Adipose tissue (tissue), 3 donors: Measurements from ENCODE around the gene RCBTB1. TPM values are rescaled to one million over a fixed set of nuclear protein-coding genes. Genes with fewer than 3 reads are reported as not detected.
"Not testable (repeated sequence)": the region's sequence is repeated elsewhere in the genome, so short reads cannot be mapped to it uniquely, and the experiment has no call there.

Experiments
- H3K27ac ChIP-seq: one replicate; pipeline ENCODE4 v1.5.1; 2013; ENCODE audit warnings: low read depth, low read length
- WGBS, 3 donors: extraction: QIAGEN DNeasy Blood & Tissue Kit; methylation state at CpG; one replicate each; pipeline ENCODE4 v1.1.7; 2013; 5-methylcytosine and 5-hydroxymethylcytosine counted together
- polyA plus RNA-seq, 3 donors: library from polyadenylated mRNA; stranded (reverse); fragments of 200-250 nt; gene quantifications; one replicate each; pipeline ENCODE4 v1.2.3, GENCODE V29; 2013
- donor health status: healthy with polysubstance abuse.
- donor health status: Bipolar disorder and iron deficiency.
- donor health status: healthy.

Gene RCBTB1
- polyA plus RNA-seq, 3 donors, result 4.9 to 9.1 (median 6.4) TPM

DNA sequence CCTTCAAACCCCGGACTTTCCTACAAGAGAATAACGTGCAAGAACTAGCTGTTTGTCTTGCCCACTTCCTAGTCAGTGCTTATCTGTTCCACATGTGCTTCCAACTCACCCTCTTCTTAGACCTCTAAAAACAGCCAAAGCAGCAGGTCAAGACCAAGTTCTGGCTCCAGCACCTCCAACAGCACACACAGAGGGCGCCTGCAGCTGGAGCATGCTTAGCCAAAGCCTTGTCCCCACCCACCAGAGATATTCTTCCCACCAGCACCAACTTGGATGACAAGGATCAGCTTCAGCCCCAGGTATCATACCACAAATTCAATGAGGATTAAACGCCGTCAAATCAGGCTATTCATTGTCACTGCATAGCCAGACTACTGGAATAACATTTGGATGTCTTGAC is 17.9 kb downstream of the RCBTB1 start:
- no peak overlapping the region for H3K27ac ChIP-seq
- WGBS, 3 donors, result 79 to 80% (median 79%) methylated on average over 5 of the region's 5 CpGs

DNA sequence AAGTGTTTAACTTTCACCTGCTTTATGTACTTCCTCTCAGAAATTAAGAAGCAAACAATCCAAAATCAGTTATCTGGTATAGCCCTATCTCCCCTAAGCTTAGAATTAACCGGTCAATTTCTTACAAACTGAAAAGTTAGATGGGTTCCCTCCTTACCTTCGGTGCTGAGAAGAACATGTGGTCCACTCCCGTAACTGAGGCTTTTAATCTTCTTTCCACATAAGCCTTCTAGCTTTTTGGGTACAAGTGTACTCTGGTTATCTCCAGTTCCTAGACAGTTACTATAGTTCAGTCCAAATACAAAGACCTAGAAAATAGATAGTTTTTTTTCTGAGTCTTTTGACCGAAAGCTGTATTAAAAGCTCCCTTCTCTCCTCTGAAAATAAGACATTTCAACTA is 18.9 kb downstream of the RCBTB1 start:
- no peak overlapping the region for H3K27ac ChIP-seq
- WGBS, 3 donors, result 89 to 100% (median 97%) methylated on average over 4 of the region's 4 CpGs

DNA sequence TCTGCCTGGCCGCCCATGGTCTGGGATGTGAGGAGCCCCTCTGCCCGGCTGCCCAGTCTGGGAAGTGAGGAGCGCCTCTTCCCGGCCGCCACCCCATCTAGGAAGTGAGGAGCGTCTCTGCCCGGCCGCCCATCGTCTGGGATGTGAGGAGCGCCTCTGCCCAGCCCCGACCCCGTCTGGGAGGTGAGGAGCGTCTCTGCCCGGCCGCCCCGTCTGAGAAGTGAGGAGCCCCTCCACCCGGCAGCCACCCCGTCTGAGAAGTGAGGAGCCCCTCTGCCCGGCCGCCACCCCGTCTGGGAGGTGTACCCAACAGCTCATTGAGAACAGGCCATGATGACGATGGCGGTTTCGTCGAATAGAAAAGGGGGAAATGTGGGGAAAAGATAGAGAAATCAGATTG is 19.9 kb downstream of the RCBTB1 start:
- H3K27ac ChIP-seq, result not testable (repeated sequence)
- 97 to 100% (median 98%) methylated on average over 1 to 22 of the region's 25 CpGs for WGBS, 3 donors

- WGBS, 3 donors, result 57 to 84% (median 73%) methylated on average over 5 of the region's 5 CpGs
These were observed 21.8 kb downstream of the RCBTB1 start for GRCh38 chr13:49563516-49563915.

GRCh38 chr13:49561062-49561410 is 24.3 kb downstream of the RCBTB1 start:
- no peak overlapping the region for H3K27ac ChIP-seq
- WGBS, 3 donors, result 18 to 68% (median 66%) methylated on average over 3 of the region's 3 CpGs

More at GRCh38 chr13:49563516-49563915, 21.8 kb downstream of the RCBTB1 start:
- H3K27ac ChIP-seq, result no peak overlapping the region

GRCh38 chr13:49560270-49561061 is 24.9 kb downstream of the RCBTB1 start:
- 22 to 65% (median 57%) methylated on average over 10 of the region's 10 CpGs for WGBS, 3 donors
- no peak overlapping the region for H3K27ac ChIP-seq

DNA sequence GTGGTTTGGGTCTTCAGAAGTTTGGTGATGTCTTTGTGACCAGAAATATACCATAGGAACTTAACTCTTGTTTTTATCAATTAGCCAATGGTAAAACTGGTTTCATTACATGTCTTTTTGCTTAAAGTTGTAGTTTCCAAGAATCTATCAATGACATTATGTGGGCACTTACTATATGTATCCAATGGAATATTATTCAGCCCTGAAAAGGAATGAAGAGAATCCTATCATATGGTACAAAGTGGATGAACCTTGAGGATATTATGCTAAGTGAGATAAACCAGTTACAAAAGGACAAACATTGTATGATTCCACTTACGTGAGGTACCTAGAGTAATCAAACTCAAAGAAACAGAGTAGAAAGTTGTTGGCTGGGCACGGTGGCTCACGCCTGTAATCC is 26.4 kb downstream of the RCBTB1 start:
- no peak overlapping the region for H3K27ac ChIP-seq
- 99 to 100% (median 100%) methylated on average over 3 of the region's 3 CpGs for WGBS, 3 donors

GRCh38 chr13:49554387-49554786 is 31.0 kb downstream of the RCBTB1 start:
- no peak overlapping the region for H3K27ac ChIP-seq
- 83 to 91% (median 90%) methylated on average over 11 of the region's 11 CpGs for WGBS, 3 donors

DNA sequence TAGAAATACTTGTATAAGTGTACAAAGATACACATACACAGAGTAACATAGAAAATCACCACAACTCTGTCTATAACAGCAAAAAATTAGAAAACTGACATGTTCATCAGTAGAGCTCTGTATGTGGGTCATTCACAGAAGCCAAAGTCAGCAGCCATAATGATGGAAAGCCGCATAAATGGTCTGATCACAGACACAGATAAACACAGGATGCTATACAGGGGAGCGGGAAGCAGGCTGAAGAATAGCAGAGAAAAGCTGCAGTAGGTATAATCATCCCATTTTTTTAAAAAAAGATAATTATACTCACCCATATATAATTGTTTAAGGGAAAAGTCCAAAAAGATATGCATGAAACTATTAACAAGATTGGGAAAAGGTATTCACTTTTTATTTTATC is 31.5 kb downstream of the RCBTB1 start:
- no peak overlapping the region for H3K27ac ChIP-seq
- 91 to 100% (median 98%) methylated on average over 2 of the region's 2 CpGs for WGBS, 3 donors

- 54 to 84% (median 69%) methylated on average over 10 of the region's 10 CpGs for WGBS, 3 donors
- no peak overlapping the region for H3K27ac ChIP-seq
These were observed 34.3 kb downstream of the RCBTB1 start for GRCh38 chr13:49550942-49551644.

- H3K27ac ChIP-seq, result no peak overlapping the region
- 76 to 87% (median 86%) methylated on average over 15 of the region's 15 CpGs for WGBS, 3 donors
These were observed 36.1 kb downstream of the RCBTB1 start for GRCh38 chr13:49549289-49549688.

DNA sequence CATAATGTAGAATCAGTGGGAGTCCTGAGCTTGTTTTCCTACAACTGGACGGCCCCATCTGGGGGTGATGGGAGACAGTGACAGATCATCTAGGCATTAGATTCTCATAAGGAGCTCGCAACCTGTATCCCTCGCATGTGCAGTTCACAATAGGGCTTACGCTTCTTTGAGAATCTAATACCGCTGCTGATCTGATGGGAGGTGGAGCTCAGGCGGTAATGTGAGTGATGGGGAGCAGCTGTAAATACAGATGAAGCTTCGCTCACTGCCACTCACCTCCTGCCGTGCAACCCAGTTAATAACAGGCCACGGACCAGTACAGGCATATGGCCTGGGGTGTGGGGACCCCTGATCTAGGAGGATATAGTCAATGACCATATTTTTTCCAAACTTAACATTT is 38.8 kb downstream of the RCBTB1 start:
- WGBS, 3 donors, result 90 to 97% (median 96%) methylated on average over 9 of the region's 9 CpGs
- no peak overlapping the region for H3K27ac ChIP-seq

DNA sequence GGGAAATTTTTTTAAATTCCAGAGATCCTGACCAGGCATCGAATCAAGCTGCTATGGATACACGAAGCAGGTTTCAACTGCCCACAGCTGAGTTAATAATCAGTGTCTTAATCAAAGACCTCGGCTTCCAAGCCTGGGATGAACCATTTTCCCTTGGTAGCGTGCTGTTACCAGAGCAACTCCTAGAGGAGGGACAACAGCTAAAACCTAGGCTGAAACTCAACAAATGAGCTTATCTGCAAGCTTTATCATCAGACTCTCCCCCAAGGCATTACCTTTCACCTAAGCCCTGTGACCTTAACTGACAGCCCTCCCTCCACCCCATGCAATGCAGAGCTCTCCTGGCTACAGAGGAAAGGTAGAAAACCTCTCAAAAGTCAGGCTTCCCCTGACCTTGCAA is 39.7 kb downstream of the RCBTB1 start:
- 81 to 85% (median 81%) methylated on average over 4 of the region's 4 CpGs for WGBS, 3 donors
- H3K27ac ChIP-seq, result no peak overlapping the region

- WGBS, 3 donors, result 95 to 97% (median 96%) methylated on average over 3 of the region's 3 CpGs
- no peak overlapping the region for H3K27ac ChIP-seq
These were observed 41.7 kb downstream of the RCBTB1 start for GRCh38 chr13:49543656-49544055.

DNA sequence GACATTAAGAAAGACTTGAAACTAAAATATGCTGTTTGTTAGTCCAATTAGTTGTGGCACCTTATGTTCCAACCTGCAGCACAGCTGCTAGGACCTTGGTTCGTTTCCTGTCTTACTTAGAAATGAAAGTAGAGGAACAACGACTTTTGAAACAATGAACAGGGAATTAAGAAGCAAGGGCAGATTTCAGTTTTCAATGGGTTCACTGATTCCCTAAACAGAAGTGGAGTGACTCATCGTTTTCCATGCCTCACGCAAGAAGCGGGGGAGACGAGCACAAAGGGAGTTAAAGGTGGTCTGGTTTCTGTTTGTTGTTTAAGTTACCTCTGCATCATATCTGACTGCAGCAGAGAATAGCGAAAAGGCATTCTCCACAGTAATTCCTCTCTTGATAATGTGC is 44.8 kb downstream of the RCBTB1 start:
- H3K27ac ChIP-seq, result no peak overlapping the region
- 22 to 78% (median 43%) methylated on average over 7 of the region's 7 CpGs for WGBS, 3 donors

GRCh38 chr13:49539746-49540145 is 45.6 kb downstream of the RCBTB1 start:
- H3K27ac ChIP-seq, result no peak overlapping the region
- 67 to 87% (median 87%) methylated on average over 3 of the region's 3 CpGs for WGBS, 3 donors

- WGBS, 3 donors, result 64 to 80% (median 65%) methylated on average over 5 of the region's 5 CpGs
- no peak overlapping the region for H3K27ac ChIP-seq
These were observed 46.0 kb downstream of the RCBTB1 start for GRCh38 chr13:49539313-49539712.

DNA sequence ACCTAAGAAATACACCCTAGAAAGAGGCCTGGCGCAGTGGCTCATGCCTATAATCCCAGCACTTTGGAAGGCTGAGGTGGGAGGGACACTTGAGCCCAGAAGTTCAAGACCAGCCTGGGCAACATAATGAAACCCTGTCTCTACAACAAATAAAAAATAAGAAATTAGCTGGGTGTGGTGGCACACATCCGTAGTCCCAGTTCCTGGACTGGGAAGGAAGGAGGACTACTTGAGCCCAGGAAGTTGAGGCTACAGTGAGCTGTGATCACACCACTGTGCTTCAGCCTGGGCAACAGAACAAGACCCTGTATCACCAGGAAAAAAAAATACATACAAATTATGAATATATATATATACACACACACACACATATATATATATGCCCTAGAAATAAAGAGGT is 47.0 kb downstream of the RCBTB1 start:
- 67 to 97% (median 83%) methylated on average over 2 of the region's 2 CpGs for WGBS, 3 donors
- no peak overlapping the region for H3K27ac ChIP-seq

- 64 to 74% (median 66%) methylated on average over 7 of the region's 7 CpGs for WGBS, 3 donors
- H3K27ac ChIP-seq, result no peak overlapping the region
These were observed 49.0 kb downstream of the RCBTB1 start for GRCh38 chr13:49536144-49536873.
